ENCODE measurements around the gene GLIS1. TPM values are rescaled to one million over a fixed set of nuclear protein-coding genes. Genes with fewer than 3 reads are reported as not detected.

GLIS1 gene
- total and polyA plus RNA-seq, 10 of the 15 experiments (the other 5 are each of a cell fraction or from before 2014, with no cell fraction given), result not detected

GRCh38 chr1:53781654-53782053, 42.7 kb upstream of the GLIS1 start:
- in situ Hi-C loops (cut with MboI), result no loop called here
- no peak for TF ChIP-seq ZBTB4 (CRISPR knock-in tag; IDR thresholded peaks at IDR 0.05)
- no peaks in the 10 kb centered on the region for H3K27me3 ChIP-seq (replicated peaks in 1 of 2; ENCODE audit: control insufficient read depth in 2 of 2, insufficient read depth in 2 of 2, low read length in 1 of 2)
- intact Hi-C loops (cut with micrococcal nuclease; ENCODE audit: unreplicated experiment), result no loop called here
- H3K4me3 ChIP-seq, result no peak overlapping the region
- H4K20me1 ChIP-seq (ENCODE audit: control insufficient read depth, insufficient read depth), result no peaks in the 10 kb centered on the region
- SMC1A ChIA-PET (ENCODE audit: uncharacterized antibody, unreplicated experiment), result no interaction called here
- CTCF ChIA-PET, result no interaction called here
- WGBS (ENCODE audit: insufficient coverage, insufficient replicate concordance, low lambda C conversion rate, missing lambda C conversion rate), result 93% methylated on average over 3 of the region's 3 CpGs
- H3K4me2 ChIP-seq (ENCODE audit: control insufficient read depth, insufficient read depth), result no peak overlapping the region
- POLR2A ChIA-PET, result interaction anchor here (1.3 kb wide), 1 partner anchor 9 kb away, joined by 6 read pairs; no protein-coding TSS in a partner anchor
- no peak overlapping the region for H3K27ac ChIP-seq (ENCODE audit: control insufficient read depth, insufficient read depth)
- H3K4me1 ChIP-seq (ENCODE audit: control insufficient read depth, insufficient read depth, low read length), result no peaks in the 10 kb centered on the region
- FAIRE-seq, result peak; percentile 13
- BruUV-seq (replicated peaks), result no TSS peak
- RAD21 ChIA-PET (ENCODE audit: unreplicated experiment), result no interaction called here
- peaks cover 2 to 13% of the 10 kb centered on the region in 2 experiments for H3K36me3 ChIP-seq (ENCODE audit: control insufficient read depth in 2 of 2, insufficient read depth in 2 of 2, low read length in 1 of 2)
- DNase-seq (ENCODE audit: low read depth, low spot score), result no peak
- no peak overlapping the region for H2AFZ ChIP-seq (ENCODE audit: control insufficient read depth, low read depth, low read length)
- H3K9me3 ChIP-seq (replicated peaks; ENCODE audit: control insufficient read depth, insufficient read depth, low read length), result no peaks in the 10 kb centered on the region
- H3K79me2 ChIP-seq (ENCODE audit: control insufficient read depth, insufficient read depth, low read length), result no peaks in the 10 kb centered on the region
- H3K9ac ChIP-seq (ENCODE audit: control insufficient read depth, insufficient read depth, low read length), result no peak overlapping the region
- ATAC-seq, result no peak

- H3K36me3 ChIP-seq (ENCODE audit: control insufficient read depth in 2 of 2, insufficient read depth in 2 of 2, low read length in 1 of 2), result peaks cover 2 to 7% of the 10 kb centered on the region in 2 experiments; a peak in 2 of 4 replicates
- intact Hi-C loops (cut with micrococcal nuclease; ENCODE audit: unreplicated experiment) (no loop called here), in situ Hi-C loops (cut with MboI) (no loop called here)
- no peak overlapping the region for H3K9ac ChIP-seq (ENCODE audit: control insufficient read depth, insufficient read depth, low read length)
- H2AFZ ChIP-seq (ENCODE audit: control insufficient read depth, low read depth, low read length), result no peak overlapping the region
- no peaks in the 10 kb centered on the region for H3K27me3 ChIP-seq (replicated peaks in 1 of 2; ENCODE audit: control insufficient read depth in 2 of 2, insufficient read depth in 2 of 2, low read length in 1 of 2)
- DNase-seq (ENCODE audit: low read depth, low spot score) (no peak), ATAC-seq (no peak), FAIRE-seq (no peak)
- no peaks in the 10 kb centered on the region for H3K9me3 ChIP-seq (replicated peaks; ENCODE audit: control insufficient read depth, insufficient read depth, low read length)
- no peaks in the 10 kb centered on the region for H4K20me1 ChIP-seq (ENCODE audit: control insufficient read depth, insufficient read depth)
- H3K4me3 ChIP-seq, result no peak overlapping the region
- no peak overlapping the region for H3K4me2 ChIP-seq (ENCODE audit: control insufficient read depth, insufficient read depth)
- ChIA-PET SMC1A (ENCODE audit: uncharacterized antibody, unreplicated experiment) (no interaction called here), CTCF (no interaction called here), RAD21 (ENCODE audit: unreplicated experiment) (no interaction called here), POLR2A (interaction anchor here (1.1 kb wide), 1 partner anchor 12 kb away, joined by 3 read pairs; no protein-coding TSS in a partner anchor)
- WGBS (ENCODE audit: insufficient coverage, insufficient replicate concordance, low lambda C conversion rate, missing lambda C conversion rate), result 100% methylated on average over 1 of the region's 1 CpG
- no peaks in the 10 kb centered on the region for H3K4me1 ChIP-seq (ENCODE audit: control insufficient read depth, insufficient read depth, low read length)
- no peaks in the 10 kb centered on the region for H3K79me2 ChIP-seq (ENCODE audit: control insufficient read depth, insufficient read depth, low read length)
- no peak overlapping the region for H3K27ac ChIP-seq (ENCODE audit: control insufficient read depth, insufficient read depth)
- no TSS peak for BruUV-seq (replicated peaks)
- TF ChIP-seq SUPT20H (IDR thresholded peaks at IDR 0.05; ENCODE audit: borderline replicate concordance, control insufficient read depth, low read depth, low read length) (no peak), PAX5 (IDR thresholded peaks at IDR 0.05; ENCODE audit: borderline replicate concordance, low read depth, low read length) (no peak), ATF7 (IDR thresholded peaks at IDR 0.05; ENCODE audit: low read depth) (no peak), POLR2AphosphoS2 (IDR thresholded peaks at IDR 0.05; ENCODE audit: low read depth, low read length) (no peak), PAX8 (IDR thresholded peaks at IDR 0.05) (no peak), RFX5 (IDR thresholded peaks at IDR 0.05; ENCODE audit: low read depth, low read length) (no peak), USF1 (IDR thresholded peaks at IDR 0.05; ENCODE audit: borderline replicate concordance, extremely low read length, insufficient read depth, low read depth, low read length) (no peak), ZNF622 (IDR thresholded peaks at IDR 0.05) (no peak)
- TF ChIP-seq, protein P1, sequence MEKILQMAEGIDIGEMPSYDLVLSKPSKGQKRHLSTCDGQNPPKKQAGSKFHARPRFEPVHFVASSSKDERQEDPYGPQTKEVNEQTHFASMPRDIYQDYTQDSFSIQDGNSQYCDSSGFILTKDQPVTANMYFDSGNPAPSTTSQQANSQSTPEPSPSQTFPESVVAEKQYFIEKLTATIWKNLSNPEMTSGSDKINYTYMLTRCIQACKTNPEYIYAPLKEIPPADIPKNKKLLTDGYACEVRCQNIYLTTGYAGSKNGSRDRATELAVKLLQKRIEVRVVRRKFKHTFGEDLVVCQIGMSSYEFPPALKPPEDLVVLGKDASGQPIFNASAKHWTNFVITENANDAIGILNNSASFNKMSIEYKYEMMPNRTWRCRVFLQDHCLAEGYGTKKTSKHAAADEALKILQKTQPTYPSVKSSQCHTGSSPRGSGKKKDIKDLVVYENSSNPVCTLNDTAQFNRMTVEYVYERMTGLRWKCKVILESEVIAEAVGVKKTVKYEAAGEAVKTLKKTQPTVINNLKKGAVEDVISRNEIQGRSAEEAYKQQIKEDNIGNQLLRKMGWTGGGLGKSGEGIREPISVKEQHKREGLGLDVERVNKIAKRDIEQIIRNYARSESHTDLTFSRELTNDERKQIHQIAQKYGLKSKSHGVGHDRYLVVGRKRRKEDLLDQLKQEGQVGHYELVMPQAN (conservative IDR thresholded peaks at IDR 0.05), result no peak
Observed at GRCh38 chr1:53777272-53777671, 38.3 kb upstream of the GLIS1 start.

Data from GM12878 (cell line).